K562 (cell line): ENCODE results near the gene MATN1. TPM values are rescaled to one million over a fixed set of nuclear protein-coding genes. Genes with fewer than 3 reads are reported as not detected.

Experiments used
- BRCA1 ChIP-seq, 2 experiments: fragments of 450-650 bp in 1 of 2; sonication (generic) in 1 of 2; formaldehyde crosslinking in 1 of 2; IDR thresholded peaks; 2 replicates each; pipeline versions ENCODE4 v1.5.0 to v1.6.1; 2017 to 2020; ENCODE audit warnings: mild to moderate bottlenecking in 1 of 2, missing genetic modification reagents in 1 of 2
- CBFA2T3 ChIP-seq: fragments of 450-650 bp; IDR thresholded peaks from 2 replicates; pipeline ENCODE4 v1.6.1; 2017
- CBX3 ChIP-seq, 2 experiments: IDR thresholded peaks; 1 replicate in 1 of 2; 2 replicates in 1 of 2; pipeline ENCODE4 v1.6.1; 2012; ENCODE audit warnings: inconsistent platforms in 2 of 2, low read length in 2 of 2, borderline replicate concordance in 1 of 2, control low read depth in 1 of 2
- CHD1 ChIP-seq: fragments of 200-600 bp; sonication (generic); IDR thresholded peaks from one replicate; pipeline ENCODE4 v1.6.1; 2012; ENCODE audit warnings: mild to moderate bottlenecking, moderate library complexity, low read length, inconsistent platforms
- GATA2 ChIP-seq: sonication (generic); formaldehyde crosslinking; IDR thresholded peaks from 2 replicates; pipeline ENCODE4 v1.4.0; 2020; ENCODE audit warnings: mild to moderate bottlenecking, missing genetic modification reagents
- HDAC6 ChIP-seq: IDR thresholded peaks from 2 replicates; pipeline ENCODE4 v1.6.1; 2012; ENCODE audit warnings: low read depth, mild to moderate bottlenecking, control low read depth, inconsistent platforms, low read length, moderate library complexity
- KDM4B ChIP-seq, 2 experiments: fragments of 450-650 bp in 1 of 2; sonication (generic) in 1 of 2; IDR thresholded peaks; 2 replicates each; pipeline ENCODE4 v1.6.1; 2016 to 2017; ENCODE audit warnings: borderline replicate concordance in 2 of 2, antibody characterized with exemption in 1 of 2, low read depth in 1 of 2, mild to moderate bottlenecking in 1 of 2
- LEF1 ChIP-seq: fragments of 450-650 bp; IDR thresholded peaks from 2 replicates; pipeline ENCODE4 v1.6.1; 2016; ENCODE audit warnings: mild to moderate bottlenecking
- MYNN ChIP-seq, 2 experiments: sonication (generic); formaldehyde crosslinking in 1 of 2; IDR thresholded peaks; 2 replicates each; pipeline versions ENCODE4 v1.5.0 to v1.6.1; 2016 to 2020; ENCODE audit warnings: antibody characterized with exemption in 1 of 2, missing genetic modification reagents in 1 of 2
- NFIC ChIP-seq: fragments of 450-650 bp; IDR thresholded peaks from 2 replicates; pipeline ENCODE4 v1.6.1; 2017; ENCODE audit warnings: mild to moderate bottlenecking, inconsistent platforms
- NR2C1 ChIP-seq, 2 experiments: fragments of 450-650 bp; IDR thresholded peaks; 2 replicates each; pipeline ENCODE4 v1.6.1; 2017; ENCODE audit warnings: mild to moderate bottlenecking in 2 of 2, antibody characterized with exemption in 1 of 2, inconsistent platforms in 1 of 2, missing compliant biosample characterization in 1 of 2, missing genetic modification characterization in 1 of 2
- PHF21A ChIP-seq: fragments of 450-650 bp; IDR thresholded peaks from 2 replicates; pipeline ENCODE4 v1.6.1; 2017; ENCODE audit warnings: low read depth, borderline replicate concordance
- POLR3A ChIP-seq: IDR thresholded peaks from 2 replicates; pipeline ENCODE4 v1.6.1; 2011; ENCODE audit warnings: borderline replicate concordance, mild to moderate bottlenecking, moderate library complexity; ENCODE audit not compliant: insufficient read length, insufficient read depth; ENCODE audit errors: extremely low read depth
- RBM15 ChIP-seq: fragments of 200-400 bp; formaldehyde crosslinking; IDR thresholded peaks from 2 replicates; pipeline ENCODE4 v1.6.1; 2018; ENCODE audit warnings: mild to moderate bottlenecking, low read length, moderate library complexity; ENCODE audit not compliant: insufficient read depth
- RUNX1 ChIP-seq: sonication (generic); IDR thresholded peaks from 2 replicates; pipeline ENCODE4 v1.6.1; 2016; ENCODE audit warnings: antibody characterized with exemption, low read depth
- SAFB ChIP-seq: fragments of 200-400 bp; formaldehyde crosslinking; IDR thresholded peaks from 2 replicates; pipeline ENCODE4 v1.6.1; 2017; ENCODE audit warnings: low read depth, low read length, borderline replicate concordance
- SIRT6 ChIP-seq: IDR thresholded peaks from one replicate; pipeline ENCODE4 v1.6.1; 2012; ENCODE audit warnings: low read depth, mild to moderate bottlenecking, control low read depth, inconsistent platforms, low read length, moderate library complexity
- SIX5 ChIP-seq, 2 experiments: IDR thresholded peaks; 2 replicates each; pipeline ENCODE4 v1.6.1; 2011; ENCODE audit warnings: low read length in 2 of 2, borderline replicate concordance in 1 of 2, low read depth in 1 of 2, mild to moderate bottlenecking in 1 of 2, moderate library complexity in 1 of 2; ENCODE audit not compliant: insufficient read depth in 1 of 2
- SRF ChIP-seq, 2 experiments: fragments of 250-450, 450-650 bp in 1 of 2; sonication (Bioruptor Pico) in 1 of 2; sonication (generic) in 1 of 2; formaldehyde crosslinking; IDR thresholded peaks; 2 replicates each; pipeline versions ENCODE4 v1.5.0 to v1.5.1; 2020 to 2022; ENCODE audit warnings: mild to moderate bottlenecking in 1 of 2, missing genetic modification reagents in 1 of 2
- SRSF3 ChIP-seq: fragments of 200-400 bp; formaldehyde crosslinking; IDR thresholded peaks from 2 replicates; pipeline ENCODE4 v1.6.1; 2016; ENCODE audit warnings: mild to moderate bottlenecking, low read length, moderate library complexity; ENCODE audit not compliant: insufficient read depth
- TRIM28 ChIP-seq: fragments of 450-650 bp; IDR thresholded peaks from 2 replicates; pipeline ENCODE4 v1.6.1; 2017
- XRCC5 ChIP-seq: fragments of 200-400 bp; formaldehyde crosslinking; IDR thresholded peaks from 2 replicates; pipeline ENCODE4 v1.6.1; 2017; ENCODE audit warnings: low read depth, mild to moderate bottlenecking, low read length
- ZNF239 ChIP-seq: fragments of 250-450 bp; sonication (Bioruptor Pico); IDR thresholded peaks from 2 replicates; pipeline ENCODE4 v1.4.0; 2020; ENCODE audit warnings: mild to moderate bottlenecking
- ZNF282 ChIP-seq: sonication (generic); formaldehyde crosslinking; IDR thresholded peaks from 2 replicates; pipeline ENCODE4 v1.8.1; 2023; ENCODE audit warnings: missing genetic modification reagents
- ZNF324 ChIP-seq: fragments of 250-450 bp; sonication (Bioruptor Pico); IDR thresholded peaks from 2 replicates; pipeline ENCODE4 v1.4.0; 2020; ENCODE audit warnings: mild to moderate bottlenecking
- polyA plus RNA-seq, 8 experiments: library from polyadenylated mRNA; depleted of rRNA in 4 of 8; stranded (reverse) in 5 of 8; unstranded in 3 of 8; fragments of >200 nt; fragmentation: Nextera tagmentation in 2 of 8; fragmentation: Illumina TruSeq in 1 of 8; extraction: Ambion mirVana in 2 of 8; extraction: Trizol in 1 of 8; gene quantifications; 2 replicates each; pipeline versions ENCODE4 v1.2.1 to v1.2.3, GENCODE V29; 2011 to 2014; ENCODE audit warnings: inconsistent platforms in 1 of 8, missing spikeins in 1 of 8
- total RNA-seq, 7 experiments: library from RNA; depleted of rRNA in 6 of 7; stranded (reverse); fragments of >200 nt in 6 of 7; fragmentation: Illumina TruSeq in 2 of 7; extraction: Trizol in 2 of 7; gene quantifications; 2 replicates each; pipeline versions ENCODE4 v1.2.1 to v1.2.3, GENCODE V29; 2011 to 2021; ENCODE audit warnings: low replicate concordance in 1 of 7
- TF ChIP-seq, protein P1 (sequence below): fragments of 250-450 bp; sonication (Bioruptor Pico); IDR thresholded peaks from 2 replicates; pipeline ENCODE4 v1.9.0; 2021; ENCODE audit warnings: mild to moderate bottlenecking
- TF ChIP-seq, protein P2 (sequence below): fragments of 250-450 bp; sonication (Bioruptor Pico); IDR thresholded peaks from 2 replicates; pipeline ENCODE4 v1.8.0; 2022; ENCODE audit warnings: moderate library complexity, mild to moderate bottlenecking, inconsistent platforms
- TF ChIP-seq, protein P3 (sequence below): fragments of 250-450 bp; sonication (Bioruptor Pico); IDR thresholded peaks from 2 replicates; pipeline ENCODE4 v1.5.0; 2021

MATN1 gene
- total and polyA plus RNA-seq, 9 of the 15 experiments (the other 6 are each of a cell fraction or from before 2014, with no cell fraction given) = 0.10 to 2.3 (median 1.2) TPM

DNA sequence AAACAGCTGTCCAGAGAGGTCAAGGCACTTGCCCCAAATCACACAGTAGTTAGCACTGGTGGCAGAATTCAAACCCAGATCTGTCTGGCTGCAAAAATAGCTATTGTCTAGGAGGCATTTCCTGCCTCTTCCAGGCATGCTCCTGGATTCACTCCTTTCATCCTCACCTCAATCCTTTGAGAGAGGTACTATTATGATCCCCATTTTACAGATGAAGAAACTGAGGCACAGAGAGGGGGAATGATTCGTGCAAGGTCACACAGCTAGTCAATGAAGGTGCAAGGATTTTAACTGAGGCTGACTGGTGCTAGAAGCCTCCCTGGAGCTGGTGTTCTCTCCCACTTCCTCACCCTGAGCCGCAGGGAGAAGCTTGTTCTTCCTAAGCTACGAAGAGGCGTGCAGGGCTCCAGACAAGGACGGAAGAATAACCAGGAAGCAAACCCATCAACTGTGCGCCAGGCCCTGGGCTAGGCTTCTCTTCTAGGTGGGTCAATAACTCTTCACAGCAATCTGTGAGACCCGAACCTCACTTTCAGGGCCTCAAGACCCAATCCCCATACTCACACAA lies 34.8 kb upstream of the MATN1 start (continued):
- no peak for TF ChIP-seq POLR3A
- TF ChIP-seq, protein P1, sequence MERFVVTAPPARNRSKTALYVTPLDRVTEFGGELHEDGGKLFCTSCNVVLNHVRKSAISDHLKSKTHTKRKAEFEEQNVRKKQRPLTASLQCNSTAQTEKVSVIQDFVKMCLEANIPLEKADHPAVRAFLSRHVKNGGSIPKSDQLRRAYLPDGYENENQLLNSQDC (CRISPR knock-in tag) = no peak
- no peak for TF ChIP-seq ZNF324 (CRISPR knock-in tag)
- no peak for TF ChIP-seq CBFA2T3
- TF ChIP-seq, protein P2, sequence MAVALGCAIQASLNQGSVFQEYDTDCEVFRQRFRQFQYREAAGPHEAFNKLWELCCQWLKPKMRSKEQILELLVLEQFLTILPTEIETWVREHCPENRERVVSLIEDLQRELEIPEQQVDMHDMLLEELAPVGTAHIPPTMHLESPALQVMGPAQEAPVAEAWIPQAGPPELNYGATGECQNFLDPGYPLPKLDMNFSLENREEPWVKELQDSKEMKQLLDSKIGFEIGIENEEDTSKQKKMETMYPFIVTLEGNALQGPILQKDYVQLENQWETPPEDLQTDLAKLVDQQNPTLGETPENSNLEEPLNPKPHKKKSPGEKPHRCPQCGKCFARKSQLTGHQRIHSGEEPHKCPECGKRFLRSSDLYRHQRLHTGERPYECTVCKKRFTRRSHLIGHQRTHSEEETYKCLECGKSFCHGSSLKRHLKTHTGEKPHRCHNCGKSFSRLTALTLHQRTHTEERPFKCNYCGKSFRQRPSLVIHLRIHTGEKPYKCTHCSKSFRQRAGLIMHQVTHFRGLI (CRISPR knock-in tag) = no peak
- TF ChIP-seq HDAC6 = no peak
- TF ChIP-seq MYNN (IDR thresholded peaks at IDR 0.05) = no peak
- TF ChIP-seq MYNN (CRISPR knock-in tag; IDR thresholded peaks at IDR 0.05) = no peak
- no peak for TF ChIP-seq BRCA1 (IDR thresholded peaks at IDR 0.05)
- TF ChIP-seq BRCA1 (CRISPR knock-in tag; IDR thresholded peaks at IDR 0.05) = 0 out of 2 replicates have a peak, but pooled peaks have one; percentile 39
- no peak for TF ChIP-seq SIRT6
- TF ChIP-seq, protein P3, sequence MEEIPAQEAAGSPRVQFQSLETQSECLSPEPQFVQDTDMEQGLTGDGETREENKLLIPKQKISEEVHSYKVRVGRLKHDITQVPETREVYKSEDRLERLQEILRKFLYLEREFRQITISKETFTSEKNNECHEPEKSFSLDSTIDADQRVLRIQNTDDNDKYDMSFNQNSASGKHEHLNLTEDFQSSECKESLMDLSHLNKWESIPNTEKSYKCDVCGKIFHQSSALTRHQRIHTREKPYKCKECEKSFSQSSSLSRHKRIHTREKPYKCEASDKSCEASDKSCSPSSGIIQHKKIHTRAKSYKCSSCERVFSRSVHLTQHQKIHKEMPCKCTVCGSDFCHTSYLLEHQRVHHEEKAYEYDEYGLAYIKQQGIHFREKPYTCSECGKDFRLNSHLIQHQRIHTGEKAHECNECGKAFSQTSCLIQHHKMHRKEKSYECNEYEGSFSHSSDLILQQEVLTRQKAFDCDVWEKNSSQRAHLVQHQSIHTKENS (CRISPR knock-in tag) = no peak
- no peak for TF ChIP-seq GATA2 (CRISPR knock-in tag)
- no peak for TF ChIP-seq KDM4B (IDR thresholded peaks at IDR 0.05; ENCODE audit: borderline replicate concordance in 2 of 2, low read depth in 1 of 2)
- peak in 1 of 2 experiments; percentile 49; a peak in 1 of 3 replicates for TF ChIP-seq CBX3 (IDR thresholded peaks at IDR 0.05; ENCODE audit: borderline replicate concordance in 1 of 2, low read length in 2 of 2)
- no peak for TF ChIP-seq ZNF239 (CRISPR knock-in tag)
- no peak for TF ChIP-seq PHF21A
- no peak for TF ChIP-seq ZNF282
- TF ChIP-seq RUNX1 = no peak
- no peak for TF ChIP-seq SIX5 (IDR thresholded peaks at IDR 0.05; ENCODE audit: borderline replicate concordance in 1 of 2, insufficient read depth in 1 of 2, low read depth in 1 of 2, low read length in 2 of 2)
- TF ChIP-seq NR2C1 (IDR thresholded peaks at IDR 0.05) = no peak
- no peak for TF ChIP-seq NR2C1 (tag; IDR thresholded peaks at IDR 0.05)
- TF ChIP-seq SAFB = no peak
- no peak for TF ChIP-seq TRIM28
- TF ChIP-seq NFIC = no peak
- TF ChIP-seq SRSF3 = no peak
- peak; percentile 23 for TF ChIP-seq CHD1
- no peak for TF ChIP-seq SRF (CRISPR knock-in tag; IDR thresholded peaks at IDR 0.05)
- TF ChIP-seq XRCC5 = no peak
- no peak for TF ChIP-seq RBM15
- TF ChIP-seq LEF1 = no peak
